Pulmonary artery endothelial cell (primary cell): ENCODE measurements around the gene TSHZ2. TPM values are rescaled to one million over a fixed set of nuclear protein-coding genes. Genes with fewer than 3 reads are reported as not detected.

Experiments
- DNase-seq: peaks from one replicate; pipeline ENCODE4 v3.0.0-alpha.2; 2011; ENCODE audit warnings: low read depth, low spot score
- total RNA-seq: library from RNA; depleted of rRNA; stranded (reverse); fragments of >200 nt; gene quantifications from 2 replicates; pipeline ENCODE4 v1.2.3, GENCODE V29; 2014

The TSHZ2 gene
- total RNA-seq, 1 donor from 2014 or later = not detected

- no peak for DNase-seq
Measured at GRCh38 chr20:53191957-53192356, 219.8 kb downstream of the TSHZ2 start.

GRCh38 chr20:53194306-53195290 lies 222.4 kb downstream of the TSHZ2 start:
- DNase-seq = no peak

- DNase-seq = no peak
Measured at GRCh38 chr20:53195876-53196610, 223.9 kb downstream of the TSHZ2 start.

GRCh38 chr20:53201588-53201987 lies 229.4 kb downstream of the TSHZ2 start:
- DNase-seq = no peak

- DNase-seq = no peak
Measured at GRCh38 chr20:53202777-53203176, 230.6 kb downstream of the TSHZ2 start.

GRCh38 chr20:53205046-53205445 lies 232.9 kb downstream of the TSHZ2 start:
- no peak for DNase-seq

GRCh38 chr20:53208110-53208832 lies 236.1 kb downstream of the TSHZ2 start:
- DNase-seq = no peak

GRCh38 chr20:53210041-53210440 lies 237.9 kb downstream of the TSHZ2 start:
- DNase-seq = no peak

GRCh38 chr20:53210931-53211330 lies 238.8 kb downstream of the TSHZ2 start:
- DNase-seq = no peak

- no peak for DNase-seq
Measured at GRCh38 chr20:53212018-53212417, 239.9 kb downstream of the TSHZ2 start.

- no peak for DNase-seq
Measured at GRCh38 chr20:53214392-53214791, 242.2 kb downstream of the TSHZ2 start.

GRCh38 chr20:53215166-53215565 lies 243.0 kb downstream of the TSHZ2 start:
- DNase-seq = no peak

GRCh38 chr20:53216478-53216855 lies 244.3 kb downstream of the TSHZ2 start:
- no peak for DNase-seq

- DNase-seq = no peak
Measured at GRCh38 chr20:53216856-53217576, 244.9 kb downstream of the TSHZ2 start.

GRCh38 chr20:53220482-53221307 lies 248.5 kb downstream of the TSHZ2 start:
- DNase-seq = no peak

GRCh38 chr20:53221731-53222130 lies 249.6 kb downstream of the TSHZ2 start:
- no peak for DNase-seq

- DNase-seq = no peak
Measured at GRCh38 chr20:53222416-53222815, 250.3 kb downstream of the TSHZ2 start.

- DNase-seq = no peak
Measured at GRCh38 chr20:53222932-53223331, 250.8 kb downstream of the TSHZ2 start.

- no peak for DNase-seq
Measured at GRCh38 chr20:53223626-53224172, 251.5 kb downstream of the TSHZ2 start.

- no peak for DNase-seq
Measured at GRCh38 chr20:53224851-53225250, 252.7 kb downstream of the TSHZ2 start.
